Hematopoietic multipotent progenitor cell treated with erythropoietin and hydrocortisone succinate and interleukin-3 and kit ligand, for 6 days (in vitro differentiated cells): ENCODE measurements around the gene ZBTB9.

Source experiments
- DNase-seq: peaks from one replicate; pipeline ENCODE4 v3.0.0-alpha.2; 2015

Gene ZBTB9

DNA sequence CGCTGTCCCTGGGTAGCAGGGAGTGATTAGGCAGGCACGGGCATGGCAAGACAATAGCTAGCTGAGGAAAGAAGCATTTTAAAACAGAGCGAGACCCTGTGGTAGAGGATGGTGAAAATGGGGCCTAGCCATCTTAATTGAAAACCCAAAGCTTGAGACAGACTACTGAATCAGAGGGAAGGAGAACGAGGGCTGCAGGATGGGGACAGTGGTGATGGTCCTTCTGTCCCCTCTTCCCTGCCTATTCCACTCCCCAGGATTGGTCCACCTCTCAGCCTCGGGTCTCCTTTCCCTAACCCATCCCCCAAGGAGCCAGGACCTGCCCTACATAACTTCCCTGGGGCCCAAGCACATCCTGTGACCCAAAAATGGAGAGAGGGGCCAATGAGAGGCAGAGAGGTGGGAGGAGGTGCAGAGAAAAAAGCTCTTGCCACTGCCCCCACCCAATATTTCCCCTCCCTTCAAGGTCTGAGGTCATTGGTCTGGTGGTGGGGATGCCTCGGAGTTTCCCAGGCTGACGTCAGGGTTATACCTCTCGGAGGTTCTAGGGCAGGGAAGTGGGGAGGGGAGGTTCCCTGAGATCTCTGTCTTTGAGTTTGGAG, 35.6 kb upstream of the ZBTB9 start:
- no peak for DNase-seq

DNA sequence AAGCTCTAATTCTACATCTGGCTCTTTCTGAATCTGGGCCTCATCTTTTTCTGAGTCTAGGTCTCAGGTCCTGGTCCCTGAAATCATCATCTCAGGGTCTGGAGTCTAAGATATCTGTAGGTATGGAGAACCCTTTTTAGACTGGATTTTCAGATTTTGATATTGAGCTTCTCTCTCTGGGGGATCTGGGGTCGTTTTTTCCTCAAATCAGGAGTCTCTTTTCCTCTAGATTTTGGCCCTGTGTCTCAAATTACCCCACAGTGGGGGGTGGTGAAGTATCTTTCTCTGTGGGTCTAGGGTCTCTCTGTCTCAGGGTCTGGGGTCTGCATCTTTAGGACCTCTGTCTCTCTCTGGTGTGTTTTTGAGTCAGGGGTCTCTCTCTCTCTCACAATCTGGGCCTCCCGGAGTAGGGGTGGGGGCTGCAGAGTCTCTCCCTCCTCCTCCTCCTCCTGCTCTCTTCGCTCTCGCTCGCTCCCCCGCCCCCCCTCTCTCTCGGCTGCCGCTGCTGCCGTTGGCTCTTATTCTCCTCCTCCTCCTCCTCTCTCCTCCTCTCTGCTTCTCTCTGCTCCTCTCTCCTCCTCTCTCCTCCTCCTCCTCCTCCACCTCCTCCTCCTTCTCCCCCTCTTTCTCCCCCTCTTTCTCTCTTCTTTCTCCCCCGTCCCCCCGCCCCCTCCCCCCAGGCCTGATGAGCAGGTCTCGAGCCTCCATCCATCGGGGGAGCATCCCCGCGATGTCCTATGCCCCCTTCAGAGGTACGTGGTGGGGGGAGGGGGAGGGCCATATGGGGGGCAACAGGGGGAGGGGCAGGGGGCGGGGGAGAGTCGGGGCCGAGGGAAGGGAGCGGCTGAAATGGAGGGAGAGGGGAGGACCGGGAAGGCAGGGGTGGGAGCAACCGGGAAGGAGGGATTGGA, 34.5 kb upstream of the ZBTB9 start, which contains the start of gene SYNGAP1:
TSS of gene SYNGAP1 (plus strand) at position 486 of the 911 bp plus-strand sequence. CDS start at position 686, 200 bp downstream.
- DNase-seq = peak; percentile 67

GRCh38 chr6:33420491-33421343, 33.7 kb upstream of the ZBTB9 start:
- peak; percentile 65 for DNase-seq

- DNase-seq = no peak
These were observed 33.1 kb upstream of the ZBTB9 start for GRCh38 chr6:33421344-33421643.

DNA sequence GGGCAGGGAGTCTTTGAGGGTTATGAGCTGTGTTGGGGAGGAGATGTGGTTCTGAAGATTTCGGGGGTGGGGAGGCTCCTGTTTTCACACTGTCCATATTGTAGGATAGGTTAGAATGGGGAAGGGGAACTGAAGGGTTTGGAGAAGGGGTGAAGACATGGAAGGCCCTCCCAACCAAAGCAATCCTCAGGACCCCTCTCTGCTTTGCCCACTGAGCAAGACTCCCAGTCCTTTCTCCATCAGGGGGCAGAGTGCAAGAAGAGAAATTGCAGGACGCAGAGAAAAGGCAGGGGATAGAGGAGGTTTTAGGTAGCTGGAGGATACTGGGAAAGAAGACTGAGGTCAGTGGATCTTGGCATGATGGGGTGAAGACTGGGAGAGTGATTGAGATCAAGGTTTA, 30.6 kb upstream of the ZBTB9 start:
- no peak for DNase-seq

- no peak for DNase-seq
These were observed 29.3 kb upstream of the ZBTB9 start for GRCh38 chr6:33424855-33425667.

DNA sequence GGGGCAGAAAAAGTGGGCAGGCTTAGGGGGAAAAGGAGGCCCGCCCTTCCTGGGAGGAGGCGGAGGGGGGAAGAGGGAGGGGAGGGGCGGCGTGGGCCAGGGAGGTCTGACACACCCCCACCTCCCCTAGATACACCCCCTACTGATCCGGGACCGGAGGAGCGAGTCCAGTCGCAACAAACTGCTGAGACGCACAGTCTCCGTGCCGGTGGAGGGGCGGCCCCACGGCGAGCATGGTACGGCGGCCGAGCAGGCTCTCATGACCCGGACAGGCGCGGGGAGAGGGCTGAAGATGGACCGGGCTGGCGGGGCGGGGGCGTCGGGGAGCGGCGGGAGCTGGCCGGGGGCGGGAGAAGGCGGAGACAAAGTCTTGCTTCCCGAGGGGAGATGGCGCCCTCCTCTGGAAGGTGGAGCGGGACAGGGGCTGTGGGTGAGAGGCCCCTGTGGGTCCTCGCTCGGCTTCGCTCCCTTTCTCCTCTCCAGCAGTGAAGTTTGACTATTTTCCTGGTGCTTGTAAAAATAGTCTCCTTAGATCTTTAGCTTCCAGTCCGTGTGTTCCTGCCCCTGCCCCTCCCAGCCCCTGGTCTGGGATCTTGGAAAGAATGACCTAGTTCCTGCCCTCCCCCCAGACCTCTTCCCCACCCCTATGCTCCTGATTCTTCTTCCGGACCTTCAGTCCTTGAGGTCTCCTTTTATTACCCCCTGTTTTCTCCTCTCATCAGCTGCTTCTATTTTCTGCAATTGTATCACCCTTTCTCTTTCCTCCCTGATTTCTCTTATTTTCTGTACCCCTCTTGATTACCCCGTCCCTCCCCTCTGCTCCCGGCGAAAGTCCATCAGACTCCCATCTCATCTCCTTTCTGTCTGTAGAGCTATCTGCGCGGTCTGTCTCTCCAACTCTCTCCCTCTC, 28.5 kb upstream of the ZBTB9 start:
- peak; percentile 92 for DNase-seq

- DNase-seq = peak; percentile 44
These were observed 27.5 kb upstream of the ZBTB9 start for GRCh38 chr6:33426590-33427511.

- DNase-seq = peak; percentile 58
These were observed 26.7 kb upstream of the ZBTB9 start for GRCh38 chr6:33427585-33428223.

DNA sequence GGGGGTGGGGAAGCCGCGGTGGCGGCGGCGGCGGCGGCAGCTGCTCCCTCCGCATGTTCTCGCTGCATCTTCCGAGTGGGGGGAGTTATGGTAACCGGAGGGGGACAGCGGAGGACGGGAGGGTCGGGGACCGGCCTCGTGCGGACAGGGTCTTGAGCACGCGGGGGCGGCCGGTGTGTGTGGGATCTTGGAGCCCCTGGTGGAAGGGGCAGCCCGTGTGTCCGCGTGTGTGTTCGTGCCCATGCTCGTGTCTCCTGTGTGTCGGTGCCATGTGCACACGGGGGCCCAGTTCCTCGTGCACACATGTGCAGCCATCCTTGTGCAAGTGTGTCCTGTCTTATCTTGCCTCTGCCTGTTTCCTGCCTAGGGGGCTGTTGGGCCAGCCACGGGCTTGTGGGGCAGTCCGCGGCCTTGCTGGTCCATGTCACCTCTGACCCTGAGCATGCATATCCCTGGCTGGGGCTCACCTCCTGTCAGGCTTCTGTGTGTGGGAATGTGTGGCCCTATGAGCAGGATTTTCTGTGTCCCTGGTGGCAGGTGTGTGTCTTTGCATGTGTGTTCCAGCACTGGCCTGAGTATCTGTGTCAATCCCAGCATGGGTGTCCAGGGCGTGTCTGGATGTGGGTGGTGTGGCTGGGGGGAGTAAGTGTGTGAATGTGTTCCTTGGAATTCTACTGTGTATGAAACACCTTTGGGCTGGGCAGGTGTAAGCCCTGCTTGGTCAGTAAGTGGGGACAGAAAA, 26.0 kb upstream of the ZBTB9 start:
- peak; percentile 82 for DNase-seq

- DNase-seq = peak; percentile 46
These were observed 25.2 kb upstream of the ZBTB9 start for GRCh38 chr6:33428966-33429749.

DNA sequence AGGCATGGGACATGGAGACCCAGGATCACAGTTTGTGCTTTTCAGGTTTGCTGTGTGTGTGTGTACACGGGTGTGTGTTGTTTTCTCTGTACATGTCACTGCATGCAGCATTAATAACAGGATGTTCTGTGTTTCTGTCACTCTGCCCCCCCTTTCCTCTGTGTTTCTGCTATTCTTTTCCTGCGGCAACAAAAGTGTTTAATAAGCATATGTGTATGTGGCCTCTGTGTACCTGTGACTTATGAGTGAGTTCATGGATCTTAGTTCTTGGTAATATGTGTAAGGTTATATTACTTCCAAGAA, 24.7 kb upstream of the ZBTB9 start:
- peak; percentile 40 for DNase-seq

DNA sequence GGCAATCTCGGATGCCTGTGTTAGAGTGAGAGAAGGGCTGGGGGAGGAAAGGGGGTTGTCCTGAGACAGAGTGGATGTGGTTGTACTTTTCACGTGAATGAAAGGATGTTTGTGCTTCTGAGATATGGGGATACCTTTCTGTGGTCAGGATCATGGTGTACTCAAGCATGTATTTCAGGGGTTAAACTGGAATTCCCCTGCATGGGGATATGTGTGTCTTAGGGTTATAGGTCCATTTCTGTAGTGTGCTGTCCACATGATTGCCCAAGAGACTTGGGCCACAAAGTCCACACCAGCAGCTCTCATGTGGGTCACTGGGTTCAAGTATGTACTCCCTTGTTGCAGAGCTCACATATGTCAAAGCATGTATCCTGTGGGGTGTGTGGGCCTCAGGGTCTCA, 24.0 kb upstream of the ZBTB9 start:
- DNase-seq = no peak

GRCh38 chr6:33430991-33431879, 23.1 kb upstream of the ZBTB9 start:
- DNase-seq = peak; percentile 94

DNA sequence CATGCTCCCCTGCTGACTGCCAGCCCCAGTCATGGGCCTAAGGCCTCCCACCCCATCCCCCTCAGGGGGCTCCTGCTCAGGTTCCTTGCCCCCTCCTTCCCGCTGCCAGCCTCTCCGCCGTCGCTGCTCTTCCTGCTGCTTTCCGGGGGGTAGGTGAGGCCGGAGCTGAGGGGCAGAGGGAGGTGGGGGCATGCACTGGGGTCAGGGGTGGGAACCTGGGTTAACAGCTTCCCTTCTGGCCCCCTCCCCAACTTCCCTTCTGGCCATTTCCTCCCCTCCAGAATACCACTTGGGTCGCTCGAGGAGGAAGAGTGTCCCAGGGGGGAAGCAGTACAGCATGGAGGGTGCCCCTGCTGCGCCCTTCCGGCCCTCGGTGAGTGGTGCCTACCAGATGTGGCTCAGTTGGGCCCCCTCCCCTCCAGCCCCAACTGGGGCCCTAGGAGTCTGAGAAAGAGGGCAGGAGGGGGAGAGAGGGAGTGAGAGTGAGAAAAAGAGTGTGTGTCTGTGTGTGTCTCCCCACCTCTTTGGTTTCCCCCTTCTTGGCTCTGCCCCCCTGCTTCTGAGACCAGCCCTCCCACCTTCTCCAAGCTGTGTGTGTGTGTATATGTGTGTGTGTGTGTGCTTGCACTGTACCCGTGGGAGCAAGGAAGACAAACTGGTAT, 22.4 kb upstream of the ZBTB9 start:
- DNase-seq = no peak

GRCh38 chr6:33432546-33432945, 21.8 kb upstream of the ZBTB9 start:
- no peak for DNase-seq
